ENCODE results near the gene BBC3. TPM values are rescaled to one million over a fixed set of nuclear protein-coding genes. Genes with fewer than 3 reads are reported as not detected.

The BBC3 gene
- total and polyA plus RNA-seq, 2 of the 4 experiments (the other 2 are of a cell fraction), result 1.6 to 6.5 TPM

DNA sequence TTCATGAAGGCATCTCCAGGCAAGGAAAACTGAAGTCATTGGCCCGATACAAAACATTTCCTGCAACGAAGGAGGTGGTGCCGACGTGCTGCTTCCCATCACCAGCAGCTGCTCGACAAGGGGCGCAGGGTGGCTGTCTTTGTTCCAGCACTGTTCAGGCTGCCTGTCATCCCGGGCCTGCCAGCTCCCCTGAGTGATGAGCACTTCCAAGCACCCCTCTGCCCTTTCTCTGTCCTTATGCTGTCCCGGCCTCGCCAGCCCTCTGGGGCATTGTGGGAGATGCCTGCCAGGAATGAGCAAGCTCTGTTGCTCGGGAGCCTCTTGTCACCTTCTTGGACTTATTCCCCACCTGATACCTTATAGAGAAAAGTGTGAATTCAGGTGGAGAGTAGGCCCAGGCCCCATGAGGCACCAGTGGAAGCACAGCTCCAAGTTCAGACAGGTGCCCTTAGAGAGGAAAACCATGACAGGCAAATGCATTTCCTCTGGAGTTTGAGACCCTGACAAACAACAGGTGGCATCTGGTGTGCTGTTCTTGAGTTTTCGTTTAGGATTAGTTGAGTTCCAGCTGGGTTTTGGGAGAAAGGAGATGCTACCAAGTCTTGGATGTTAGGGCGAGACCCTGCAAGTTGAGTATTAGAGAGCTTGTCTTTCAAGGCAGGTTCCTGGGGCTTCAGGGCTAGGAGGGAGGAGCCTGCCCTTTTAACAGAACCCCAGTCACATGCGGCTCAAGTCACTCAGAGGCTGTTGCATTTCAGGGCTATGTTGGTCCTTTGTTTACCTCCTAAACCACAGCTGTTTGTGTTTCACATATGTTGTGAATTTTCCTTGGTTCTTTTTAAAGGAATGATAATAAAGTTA lies 21.4 kb downstream of the BBC3 start:
- no peak overlapping the region for H3K56ac ChIP-seq (ENCODE audit: extremely low read depth, insufficient read depth, low read length)
- peak; percentile 89 for ATAC-seq (ENCODE audit: low read depth)
- no peaks in the 10 kb centered on the region for H3K9me3 ChIP-seq (ENCODE audit: control insufficient read depth, insufficient read depth, low read length)
- intact Hi-C loops (cut with micrococcal nuclease) (loop anchor here (1.0 kb wide), 3 partner anchors 17 to 60 kb away; no protein-coding TSS in a partner anchor), dilution Hi-C loops (cut with HindIII; ENCODE audit: low sequenced_read_pairs, unreplicated experiment) (no loop called here), in situ Hi-C loops (cut with MboI; ENCODE audit: low sequenced_read_pairs) (no loop called here)
- H3K79me1 ChIP-seq (ENCODE audit: low read depth in 1 of 2, low read length in 2 of 2), result peaks cover 0 to 24% of the 10 kb centered on the region in 2 experiments; a peak in 2 of 4 replicates
- H3K27ac ChIP-seq (ENCODE audit: insufficient read depth, low read length), result peak overlapping the region; percentile 43; the same call in 1 of the 2 replicates
- H4K8ac ChIP-seq (ENCODE audit: low read depth in 2 of 2, low read length in 2 of 2), result no peak overlapping the region
- POLR2A ChIA-PET (ENCODE audit: unreplicated experiment), result interaction anchor here (0.6 to 1.5 kb wide), 4 partner anchors 30 to 66 kb away, joined by 3 to 6 read pairs (median 3); partner anchors contain the start of gene CCDC9
- peak overlapping the region; percentile 62 for H3K4ac ChIP-seq (ENCODE audit: low read depth, low read length)
- no peak overlapping the region for H2AK9ac ChIP-seq (replicated peaks; ENCODE audit: low read depth, low read length, poor library complexity)
- no peak for TF ChIP-seq CEBPB (IDR thresholded peaks at IDR 0.05; ENCODE audit: low read depth, low read length)
- TF ChIP-seq SMC3 (IDR thresholded peaks at IDR 0.05; ENCODE audit: low read depth, low read length), result no peak
- no peak; the same call in 1 of the 2 replicates for TF ChIP-seq MAZ (IDR thresholded peaks at IDR 0.05; ENCODE audit: borderline replicate concordance, low read depth, low read length)
- TF ChIP-seq FOS (IDR thresholded peaks at IDR 0.05; ENCODE audit: low read depth, low read length), result no peak
- TF ChIP-seq, protein P1, sequence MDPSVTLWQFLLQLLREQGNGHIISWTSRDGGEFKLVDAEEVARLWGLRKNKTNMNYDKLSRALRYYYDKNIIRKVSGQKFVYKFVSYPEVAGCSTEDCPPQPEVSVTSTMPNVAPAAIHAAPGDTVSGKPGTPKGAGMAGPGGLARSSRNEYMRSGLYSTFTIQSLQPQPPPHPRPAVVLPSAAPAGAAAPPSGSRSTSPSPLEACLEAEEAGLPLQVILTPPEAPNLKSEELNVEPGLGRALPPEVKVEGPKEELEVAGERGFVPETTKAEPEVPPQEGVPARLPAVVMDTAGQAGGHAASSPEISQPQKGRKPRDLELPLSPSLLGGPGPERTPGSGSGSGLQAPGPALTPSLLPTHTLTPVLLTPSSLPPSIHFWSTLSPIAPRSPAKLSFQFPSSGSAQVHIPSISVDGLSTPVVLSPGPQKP (IDR thresholded peaks at IDR 0.05; ENCODE audit: borderline replicate concordance, low read depth, low read length), result no peak
- peak; percentile 67; the same call in 1 of the 2 replicates for TF ChIP-seq BHLHE40 (IDR thresholded peaks at IDR 0.05; ENCODE audit: low read depth, low read length)
- TF ChIP-seq, protein P2, sequence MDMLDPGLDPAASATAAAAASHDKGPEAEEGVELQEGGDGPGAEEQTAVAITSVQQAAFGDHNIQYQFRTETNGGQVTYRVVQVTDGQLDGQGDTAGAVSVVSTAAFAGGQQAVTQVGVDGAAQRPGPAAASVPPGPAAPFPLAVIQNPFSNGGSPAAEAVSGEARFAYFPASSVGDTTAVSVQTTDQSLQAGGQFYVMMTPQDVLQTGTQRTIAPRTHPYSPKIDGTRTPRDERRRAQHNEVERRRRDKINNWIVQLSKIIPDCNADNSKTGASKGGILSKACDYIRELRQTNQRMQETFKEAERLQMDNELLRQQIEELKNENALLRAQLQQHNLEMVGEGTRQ (IDR thresholded peaks at IDR 0.05; ENCODE audit: low read depth, low read length), result peak; percentile 63; the same call in 1 of the 2 replicates
- peak; percentile 34; the same call in 1 of the 2 replicates for TF ChIP-seq MXI1 (IDR thresholded peaks at IDR 0.05; ENCODE audit: borderline replicate concordance, low read depth, low read length)
- no peaks in the 10 kb centered on the region; the same call in 1 of the 2 replicates for H3K9me1 ChIP-seq (ENCODE audit: insufficient read depth, low read length)
- H2AFZ ChIP-seq (replicated peaks; ENCODE audit: low read length, poor library complexity), result no peak overlapping the region
- H3K18ac ChIP-seq (ENCODE audit: low read depth, low read length), result no peak overlapping the region; the same call in 1 of the 2 replicates
- peak overlapping the region; percentile 38; the same call in 1 of the 2 replicates for H2BK20ac ChIP-seq (ENCODE audit: low read depth, low read length)
- peak; percentile 76 for DNase-seq
- no peak overlapping the region; the same call in 2 of the 3 replicates for H2BK15ac ChIP-seq (ENCODE audit: low read depth, low read length)
- H2BK120ac ChIP-seq (ENCODE audit: low read depth, low read length), result peak overlapping the region; percentile 49
- H3K4me2 ChIP-seq (ENCODE audit: low read depth, low read length), result no peak overlapping the region
- peaks cover 32% of the 10 kb centered on the region for H3K36me3 ChIP-seq (ENCODE audit: control insufficient read depth, insufficient read depth, low read length)
- no peak overlapping the region for H3K14ac ChIP-seq (replicated peaks; ENCODE audit: low read depth, low read length)
- no peak overlapping the region for H3K9ac ChIP-seq (ENCODE audit: low read depth, low read length)
- H3K23ac ChIP-seq (ENCODE audit: low read depth, low read length), result no peak overlapping the region
- H4K5ac ChIP-seq (ENCODE audit: low read depth, low read length), result no peak overlapping the region; the same call in 1 of the 2 replicates
- peak overlapping the region; percentile 44; the same call in 1 of the 2 replicates for H2AK5ac ChIP-seq (ENCODE audit: low read depth, low read length)
- H3K4me3 ChIP-seq (ENCODE audit: insufficient read depth, low read depth, low read length), result no peak overlapping the region
- H3K27me3 ChIP-seq (ENCODE audit: control insufficient read depth, insufficient read depth, low read length), result no peaks in the 10 kb centered on the region
- peak overlapping the region; percentile 46; the same call in 1 of the 2 replicates for H4K91ac ChIP-seq (ENCODE audit: insufficient read depth, low read depth, low read length)
- CTCF ChIA-PET, result interaction anchor here (0.9 to 4.7 kb wide), 5 partner anchors 16 to 52 kb away, joined by 3 to 67 read pairs (median 5); no protein-coding TSS in a partner anchor
- H4K20me1 ChIP-seq (ENCODE audit: insufficient read depth, low read length), result peaks cover 13% of the 10 kb centered on the region
- TSS peak; percentile 84 for BruUV-seq (replicated peaks)
- WGBS, 2 experiments (ENCODE audit: extremely low coverage in 2 of 2, insufficient read length in 1 of 2), result 96% methylated on average over 6 of the region's 13 CpGs; no CpG with 5 or more reads in 1 of the 2 experiments
- H2BK5ac ChIP-seq (ENCODE audit: low read depth, low read length, poor library complexity, severe bottlenecking), result peak overlapping the region; percentile 78
- peaks cover 23% of the 10 kb centered on the region for H3K4me1 ChIP-seq (ENCODE audit: control insufficient read depth, insufficient read depth, low read length)
